PC-3 (cell line): ENCODE data around the gene PCDHB16. TPM values are rescaled to one million over a fixed set of nuclear protein-coding genes. Genes with fewer than 3 reads are reported as not detected.
"Not testable (repeated sequence)": the region's sequence is repeated elsewhere in the genome, so short reads cannot be mapped to it uniquely, and the experiment has no call there.

ENCODE experiments used
- ATAC-seq: fragments of 200-7000 bp; cut with Tn5 transposase; 2 replicates; pipeline ENCODE4 v1.9.1; 2020; ENCODE audit warnings: mild to moderate bottlenecking, moderate library complexity
- BruUV-seq: library from RNA; stranded (reverse); fragments of 400-500 nt; replicated peaks from 2 replicates; lab custom pipeline; 2021; lab: Mats Ljungman, UMichigan
- CTCF ChIA-PET: fragments of 300-600 bp; sonication (Branson Sonifier 250); formaldehyde crosslinking; loops from one replicate; lab custom pipeline; 2022; ENCODE audit warnings: antibody characterized with exemption; lab: Charles Lee
- POLR2A ChIA-PET: fragments of 300-600 bp; sonication (Branson Sonifier 250); formaldehyde crosslinking; loops from one replicate; lab custom pipeline; 2022; ENCODE audit warnings: antibody characterized with exemption; ENCODE audit not compliant: unreplicated experiment; lab: Charles Lee
- DNase-seq: peaks from one replicate; pipeline ENCODE4 v3.0.0-alpha.2; 2015
- H2AFZ ChIP-seq: fragments of 300-600 bp; sonication (generic); 2 replicates; pipeline ENCODE4 v1.6.0; 2016; ENCODE audit warnings: antibody characterized with exemption, low read length
- H3F3A ChIP-seq: fragments of 300-600 bp; sonication (generic); one replicate; pipeline ENCODE4 v1.6.0; 2017; ENCODE audit warnings: antibody characterized with exemption, low read length, control low read depth, mild to moderate bottlenecking; ENCODE audit not compliant: unreplicated experiment
- H3K27ac ChIP-seq: fragments of 300-600 bp; sonication (generic); 2 replicates; pipeline ENCODE4 v1.5.1; 2016; ENCODE audit warnings: mild to moderate bottlenecking, low read length
- H3K27me3 ChIP-seq: fragments of 300-600 bp; sonication (generic); 2 replicates; pipeline ENCODE4 v1.6.1; 2016; ENCODE audit warnings: low read length, mixed read lengths
- H3K36me3 ChIP-seq: fragments of 300-600 bp; sonication (generic); 2 replicates; pipeline ENCODE4 v1.6.1; 2016; ENCODE audit warnings: low read depth, mixed run types, low read length, mixed read lengths
- H3K4me1 ChIP-seq: fragments of 300-600 bp; sonication (generic); 2 replicates; pipeline ENCODE4 v1.5.1; 2016; ENCODE audit warnings: low read length; ENCODE audit not compliant: insufficient read depth
- H3K4me2 ChIP-seq: fragments of 300-600 bp; sonication (generic); 2 replicates; pipeline ENCODE4 v1.6.0; 2016; ENCODE audit warnings: low read length
- H3K4me3 ChIP-seq: fragments of 300-600 bp; sonication (generic); 2 replicates; pipeline ENCODE4 v1.5.1; 2016; ENCODE audit warnings: mild to moderate bottlenecking, low read length, mixed read lengths
- H3K79me2 ChIP-seq: fragments of 300-600 bp; sonication (generic); 2 replicates; pipeline ENCODE4 v1.6.1; 2017; ENCODE audit warnings: low read length, mixed read lengths
- H3K9ac ChIP-seq: fragments of 300-600 bp; sonication (generic); 2 replicates; pipeline ENCODE4 v1.6.0; 2016; ENCODE audit warnings: mild to moderate bottlenecking, low read length
- H3K9me2 ChIP-seq: fragments of 300-600 bp; sonication (generic); replicated peaks from 2 replicates; pipeline ENCODE4 v1.6.1; 2016; ENCODE audit warnings: mixed run types, low read length, mixed read lengths
- H3K9me3 ChIP-seq: fragments of 300-600 bp; sonication (generic); 2 replicates; pipeline ENCODE4 v1.6.1; 2016; ENCODE audit warnings: low read length, mixed read lengths
- H4K20me1 ChIP-seq: fragments of 300-600 bp; sonication (generic); 2 replicates; pipeline ENCODE4 v1.6.1; 2016; ENCODE audit warnings: low read length, mixed read lengths
- EZH2phosphoT487 ChIP-seq: fragments of 300-600 bp; sonication (generic); IDR thresholded peaks from 2 replicates; pipeline ENCODE4 v1.6.1; 2018; ENCODE audit warnings: mild to moderate bottlenecking, antibody characterized with exemption, low read length, borderline replicate concordance
- intact Hi-C: fragments of 100-400 bp; cut with micrococcal nuclease; formaldehyde crosslinking; loops from 2 replicates; pipeline ENCODE4 v1.9.0; 2023
- total RNA-seq: library from RNA; depleted of rRNA; stranded (reverse); fragments of >200 nt; gene quantifications from 2 replicates; pipeline ENCODE4 v1.2.3, GENCODE V29; 2014
- TF ChIP-seq, protein P1 (sequence below): fragments of 300-600 bp; sonication (generic); conservative IDR thresholded peaks from 2 replicates; pipeline ENCODE4 v1.5.1; 2017; ENCODE audit warnings: antibody characterized with exemption, low read depth, mild to moderate bottlenecking, low read length

PCDHB16 gene
- total RNA-seq, 1 experiment from 2014 or later = not detected

DNA sequence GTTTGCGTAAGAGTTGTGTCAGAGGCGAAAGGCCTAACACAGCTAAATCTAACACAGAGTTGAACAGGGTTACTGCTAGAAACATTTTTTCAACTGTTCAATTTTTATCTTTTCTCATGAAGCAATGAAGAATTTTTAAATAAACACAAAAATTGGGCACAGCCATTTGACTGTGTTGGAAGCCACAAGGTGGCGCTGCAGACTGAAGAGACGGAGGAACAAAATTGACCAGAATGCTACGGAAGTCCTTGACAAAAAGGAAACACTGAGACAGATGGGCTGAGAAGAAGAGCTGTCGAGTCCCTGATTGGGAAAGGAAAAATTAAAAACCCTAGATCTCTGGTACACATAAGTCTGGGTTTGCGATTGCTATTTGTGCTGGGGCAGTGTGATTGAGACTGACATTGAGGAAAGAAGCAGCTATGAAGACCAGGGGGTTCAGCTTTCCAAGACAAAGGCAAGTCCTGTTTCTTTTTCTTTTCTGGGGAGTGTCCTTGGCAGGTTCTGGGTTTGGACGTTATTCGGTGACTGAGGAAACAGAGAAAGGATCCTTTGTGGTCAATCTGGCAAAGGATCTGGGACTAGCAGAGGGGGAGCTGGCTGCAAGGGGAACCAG lies 4.8 kb downstream of the PCDHB16 start, which contains the start of gene PCDHB9:
Gene PCDHB9, plus strand, starts transcription at position 265 of the 616 bp plus-strand sequence. Its CDS starts 158 bp downstream, at position 423.
- BruUV-seq = no TSS peak
- Histone ChIP-seq H3K9me3 (no peaks in the 10 kb centered on the region), H3K27me3 (no peaks in the 10 kb centered on the region), H3K4me3 (peak within 1 kb of the TSS; percentile 50), H3K4me2 (peak within 1 kb of the TSS; percentile 28; the same call in 1 of the 2 replicates), H3K9me2 (no peaks in the 10 kb centered on the region), H3F3A (no peaks in the 10 kb centered on the region), H2AFZ (peak within 1 kb of the TSS; percentile 70; the same call in 1 of the 2 replicates), H4K20me1 (no peaks in the 10 kb centered on the region), H3K9ac (no peak within 1 kb of the TSS), H3K27ac (no peak within 1 kb of the TSS), H3K4me1 (no peaks in the 10 kb centered on the region), H3K36me3 (peaks cover 3% of the 10 kb centered on the region; the same call in 1 of the 2 replicates), H3K79me2 (no peaks in the 10 kb centered on the region)
- POLR2A ChIA-PET = no interaction called here
- no peak for TF ChIP-seq EZH2phosphoT487
- TF ChIP-seq, protein P1, sequence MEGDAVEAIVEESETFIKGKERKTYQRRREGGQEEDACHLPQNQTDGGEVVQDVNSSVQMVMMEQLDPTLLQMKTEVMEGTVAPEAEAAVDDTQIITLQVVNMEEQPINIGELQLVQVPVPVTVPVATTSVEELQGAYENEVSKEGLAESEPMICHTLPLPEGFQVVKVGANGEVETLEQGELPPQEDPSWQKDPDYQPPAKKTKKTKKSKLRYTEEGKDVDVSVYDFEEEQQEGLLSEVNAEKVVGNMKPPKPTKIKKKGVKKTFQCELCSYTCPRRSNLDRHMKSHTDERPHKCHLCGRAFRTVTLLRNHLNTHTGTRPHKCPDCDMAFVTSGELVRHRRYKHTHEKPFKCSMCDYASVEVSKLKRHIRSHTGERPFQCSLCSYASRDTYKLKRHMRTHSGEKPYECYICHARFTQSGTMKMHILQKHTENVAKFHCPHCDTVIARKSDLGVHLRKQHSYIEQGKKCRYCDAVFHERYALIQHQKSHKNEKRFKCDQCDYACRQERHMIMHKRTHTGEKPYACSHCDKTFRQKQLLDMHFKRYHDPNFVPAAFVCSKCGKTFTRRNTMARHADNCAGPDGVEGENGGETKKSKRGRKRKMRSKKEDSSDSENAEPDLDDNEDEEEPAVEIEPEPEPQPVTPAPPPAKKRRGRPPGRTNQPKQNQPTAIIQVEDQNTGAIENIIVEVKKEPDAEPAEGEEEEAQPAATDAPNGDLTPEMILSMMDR = peak; percentile 69
- CTCF ChIA-PET = interaction anchor here (0.6 kb wide), 2 partner anchors 93 to 177 kb away, joined by 3 read pairs; partner anchors contain the start of genes PCDHB2 and PCDHGA5
- ATAC-seq (peak; percentile 66), DNase-seq (peak; percentile 47)
- intact Hi-C loops = loop anchor here (2.0 to 5.0 kb wide), 2 partner anchors 95 to 374 kb away; partner anchors contain the start of gene PCDHB2

DNA sequence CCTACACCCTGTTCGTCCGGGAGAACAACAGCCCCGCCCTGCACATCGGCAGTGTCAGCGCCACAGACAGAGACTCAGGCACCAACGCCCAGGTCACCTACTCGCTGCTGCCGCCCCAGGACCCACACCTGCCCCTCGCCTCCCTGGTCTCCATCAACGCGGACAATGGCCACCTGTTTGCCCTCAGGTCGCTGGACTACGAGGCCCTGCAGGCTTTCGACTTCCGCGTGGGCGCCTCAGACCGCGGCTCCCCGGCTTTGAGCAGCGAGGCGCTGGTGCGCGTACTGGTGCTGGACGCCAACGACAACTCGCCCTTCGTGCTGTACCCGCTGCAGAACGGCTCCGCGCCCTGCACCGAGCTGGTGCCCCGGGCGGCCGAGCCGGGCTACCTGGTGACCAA lies 6.5 kb downstream of the PCDHB16 start:
- CTCF ChIA-PET, H2AFZ ChIP-seq, ATAC-seq, H3K4me3 ChIP-seq, H3K27me3 ChIP-seq, H3K4me1 ChIP-seq, BruUV-seq, H3K9ac ChIP-seq, H3K9me2 ChIP-seq, H3K9me3 ChIP-seq, DNase-seq, POLR2A ChIA-PET, H4K20me1 ChIP-seq, H3K79me2 ChIP-seq, H3K36me3 ChIP-seq, H3K4me2 ChIP-seq, H3F3A ChIP-seq, H3K27ac ChIP-seq: not testable (repeated sequence)
- intact Hi-C loops = loop anchor here (5.0 kb wide), 1 partner anchor 96 kb away; the partner anchor contains the start of gene PCDHB2

DNA sequence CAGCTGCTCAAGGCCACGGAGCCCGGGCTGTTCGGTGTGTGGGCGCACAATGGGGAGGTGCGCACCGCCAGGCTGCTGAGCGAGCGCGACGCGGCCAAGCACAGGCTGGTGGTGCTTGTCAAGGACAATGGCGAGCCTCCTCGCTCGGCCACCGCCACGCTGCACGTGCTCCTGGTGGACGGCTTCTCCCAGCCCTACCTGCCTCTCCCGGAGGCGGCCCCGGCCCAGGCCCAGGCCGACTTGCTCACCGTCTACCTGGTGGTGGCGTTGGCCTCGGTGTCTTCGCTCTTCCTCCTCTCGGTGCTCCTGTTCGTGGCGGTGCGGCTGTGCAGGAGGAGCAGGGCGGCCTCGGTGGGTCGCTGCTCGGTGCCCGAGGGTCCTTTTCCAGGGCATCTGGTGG lies 6.9 kb downstream of the PCDHB16 start:
- H3K4me3 ChIP-seq, H3K4me1 ChIP-seq, H3K9me3 ChIP-seq, DNase-seq, H2AFZ ChIP-seq, CTCF ChIA-PET, H4K20me1 ChIP-seq, H3K9ac ChIP-seq, ATAC-seq, H3K9me2 ChIP-seq, POLR2A ChIA-PET, H3K79me2 ChIP-seq, H3F3A ChIP-seq, H3K27ac ChIP-seq, H3K4me2 ChIP-seq, H3K36me3 ChIP-seq, H3K27me3 ChIP-seq, BruUV-seq: not testable (repeated sequence)
- intact Hi-C loops = loop anchor here (5.0 kb wide), 1 partner anchor 97 kb away; the partner anchor contains the start of gene PCDHB2
